H9 (cell line): ENCODE data around the gene SRCAP. TPM values are rescaled to one million over a fixed set of nuclear protein-coding genes. Genes with fewer than 3 reads are reported as not detected.

Experiments used
- DNase-seq: peaks from one replicate; pipeline ENCODE4 v3.0.0-alpha.2; 2017
- H2AFZ ChIP-seq: one replicate; pipeline ENCODE4 v1.6.1; 2013; ENCODE audit warnings: mild to moderate bottlenecking, low read length, control low read depth, moderate library complexity
- H2AK5ac ChIP-seq: 2 replicates; pipeline ENCODE4 v1.6.1; 2013; ENCODE audit warnings: low read length, control low read depth, mixed read lengths; ENCODE audit not compliant: insufficient read length
- H2BK120ac ChIP-seq: one replicate; pipeline ENCODE4 v1.6.1; 2013; ENCODE audit warnings: low read depth, mild to moderate bottlenecking, low read length, control low read depth, inconsistent platforms; ENCODE audit not compliant: poor library complexity, severe bottlenecking
- H2BK12ac ChIP-seq: 2 replicates; pipeline ENCODE4 v1.6.1; 2013; ENCODE audit warnings: low read length, control low read depth, mixed read lengths, low read depth; ENCODE audit not compliant: insufficient read length
- H2BK15ac ChIP-seq: 2 replicates; pipeline ENCODE4 v1.6.1; 2013; ENCODE audit warnings: low read depth, low read length, control low read depth
- H2BK20ac ChIP-seq: one replicate; pipeline ENCODE4 v1.6.1; 2013; ENCODE audit warnings: low read depth, mild to moderate bottlenecking, low read length, control low read depth, inconsistent platforms; ENCODE audit not compliant: poor library complexity, severe bottlenecking
- H2BK5ac ChIP-seq: 2 replicates; pipeline ENCODE4 v1.6.1; 2013; ENCODE audit warnings: low read length, control low read depth, mixed read lengths; ENCODE audit not compliant: insufficient read length
- H3K14ac ChIP-seq: 2 replicates; pipeline ENCODE4 v1.6.1; 2013; ENCODE audit warnings: low read length, control low read depth; ENCODE audit not compliant: insufficient read depth
- H3K18ac ChIP-seq: 2 replicates; pipeline ENCODE4 v1.6.1; 2013; ENCODE audit warnings: low read depth, mild to moderate bottlenecking, mixed read lengths, low read length, control low read depth; ENCODE audit not compliant: insufficient read length
- H3K23ac ChIP-seq: 2 replicates; pipeline ENCODE4 v1.6.1; 2013; ENCODE audit warnings: low read length, control low read depth, mixed read lengths, low read depth; ENCODE audit not compliant: insufficient read length
- H3K23me2 ChIP-seq: 2 replicates; pipeline ENCODE4 v1.6.1; 2013; ENCODE audit warnings: low read depth, mild to moderate bottlenecking, mixed read lengths, low read length, control low read depth; ENCODE audit not compliant: insufficient read length, poor library complexity, severe bottlenecking
- H3K27ac ChIP-seq: 2 replicates; pipeline ENCODE4 v1.5.1; 2013; ENCODE audit warnings: low read length, control low read depth, mixed read lengths, low read depth; ENCODE audit not compliant: insufficient read length
- H3K27me3 ChIP-seq: 2 replicates; pipeline ENCODE4 v1.6.1; 2013; ENCODE audit warnings: low read length, control low read depth, inconsistent platforms; ENCODE audit not compliant: insufficient read depth
- H3K4ac ChIP-seq: 2 replicates; pipeline ENCODE4 v1.6.1; 2013; ENCODE audit warnings: low read depth, mild to moderate bottlenecking, control low read depth, inconsistent platforms, low read length, moderate library complexity
- H3K4me1 ChIP-seq: 2 replicates; pipeline ENCODE4 v1.6.1; 2013; ENCODE audit warnings: low read length, control low read depth, inconsistent platforms; ENCODE audit not compliant: insufficient read depth
- H3K4me2 ChIP-seq: 2 replicates; pipeline ENCODE4 v1.6.1; 2013; ENCODE audit warnings: low read length, control low read depth, mixed read lengths; ENCODE audit not compliant: insufficient read length, insufficient read depth
- H3K56ac ChIP-seq: 2 replicates; pipeline ENCODE4 v1.6.1; 2013; ENCODE audit warnings: low read depth, mild to moderate bottlenecking, mixed read lengths, low read length, control low read depth; ENCODE audit not compliant: insufficient read length
- H3K79me1 ChIP-seq: 2 replicates; pipeline ENCODE4 v1.6.1; 2013; ENCODE audit warnings: low read depth, mild to moderate bottlenecking, moderate library complexity, low read length, control low read depth, inconsistent platforms; ENCODE audit not compliant: insufficient read depth, poor library complexity, severe bottlenecking
- H3K79me2 ChIP-seq: 2 replicates; pipeline ENCODE4 v1.6.1; 2013; ENCODE audit warnings: low read length, control low read depth, inconsistent platforms; ENCODE audit not compliant: insufficient read depth
- H3K9ac ChIP-seq: 2 replicates; pipeline ENCODE4 v1.6.1; 2013; ENCODE audit warnings: low read length, control low read depth, mixed read lengths; ENCODE audit not compliant: insufficient read length; ENCODE audit errors: extremely low read depth
- H3K9me3 ChIP-seq: one replicate; pipeline ENCODE4 v1.6.1; 2013; ENCODE audit warnings: low read depth, low read length, inconsistent platforms; ENCODE audit not compliant: control insufficient read depth
- H3T11ph ChIP-seq: one replicate; pipeline ENCODE4 v1.6.1; 2013; ENCODE audit warnings: mild to moderate bottlenecking, low read length, control low read depth, inconsistent platforms
- H4K20me1 ChIP-seq: one replicate; pipeline ENCODE4 v1.6.1; 2013; ENCODE audit not compliant: control insufficient read depth, insufficient read length, insufficient read depth
- H4K5ac ChIP-seq: 2 replicates; pipeline ENCODE4 v1.6.1; 2013; ENCODE audit warnings: low read depth, mild to moderate bottlenecking, mixed read lengths, low read length, control low read depth; ENCODE audit not compliant: insufficient read length
- H4K8ac ChIP-seq: replicated peaks from 2 replicates; pipeline ENCODE4 v1.6.1; 2013; ENCODE audit warnings: low read length, control low read depth, mixed read lengths, low read depth; ENCODE audit not compliant: insufficient read length
- H4K91ac ChIP-seq: 2 replicates; pipeline ENCODE4 v1.6.1; 2013; ENCODE audit warnings: low read depth, mild to moderate bottlenecking, moderate library complexity, mixed read lengths, low read length, control low read depth; ENCODE audit not compliant: insufficient read length
- H3K27ac Mint-ChIP-seq, 3 experiments: 2 replicates in 2 of 3; 3 replicates in 1 of 3; pipeline ENCODE4 v1.8.0; 2020 to 2021; ENCODE audit warnings: mixed read lengths in 3 of 3, mild to moderate bottlenecking in 1 of 3, moderate library complexity in 1 of 3
- H3K27me3 Mint-ChIP-seq: 2 replicates; pipeline ENCODE4 v1.8.0; 2021; ENCODE audit warnings: low read depth, mild to moderate bottlenecking, moderate library complexity, mixed read lengths
- H3K36me3 Mint-ChIP-seq, 3 experiments: 2 replicates in 2 of 3; 3 replicates in 1 of 3; pipeline ENCODE4 v1.8.0; 2020 to 2021; ENCODE audit warnings: low read depth in 3 of 3, mixed read lengths in 3 of 3; ENCODE audit not compliant: insufficient read depth in 1 of 3
- H3K4me1 Mint-ChIP-seq, 2 experiments: 2 replicates each; pipeline ENCODE4 v1.8.0; 2020; ENCODE audit warnings: mixed read lengths in 2 of 2
- H3K4me3 Mint-ChIP-seq, 2 experiments: 2 replicates in 1 of 2; 3 replicates in 1 of 2; pipeline ENCODE4 v1.8.0; 2020 to 2021; ENCODE audit warnings: mild to moderate bottlenecking in 2 of 2, mixed read lengths in 2 of 2, moderate library complexity in 1 of 2
- H3K9me3 Mint-ChIP-seq, 2 experiments: 2 replicates in 1 of 2; 3 replicates in 1 of 2; pipeline ENCODE4 v1.8.0; 2020; ENCODE audit warnings: mild to moderate bottlenecking in 2 of 2, mixed read lengths in 2 of 2, moderate library complexity in 1 of 2
- WGBS: extraction: QIAGEN DNeasy Blood & Tissue Kit; methylation state at CpG from one replicate; pipeline ENCODE4 v1.1.7; 2013; ENCODE audit warnings: missing lambda C conversion rate, low lambda C conversion rate, mixed read lengths; ENCODE audit not compliant: insufficient read length; ENCODE audit errors: extremely low coverage; 5-methylcytosine and 5-hydroxymethylcytosine counted together
- total RNA-seq: library from RNA; stranded (reverse); gene quantifications from 2 replicates; pipeline ENCODE4 v1.2.1, GENCODE V29; 2021
- TF ChIP-seq, protein P1 (sequence below): fragments of 200-600 bp; sonication (generic); conservative IDR thresholded peaks from 3 replicates; pipeline ENCODE4 v1.8.0; 2021; ENCODE audit warnings: antibody characterized with exemption, mild to moderate bottlenecking

SRCAP gene
- total RNA-seq, 1 experiment from 2014 or later = 63.1 TPM

DNA sequence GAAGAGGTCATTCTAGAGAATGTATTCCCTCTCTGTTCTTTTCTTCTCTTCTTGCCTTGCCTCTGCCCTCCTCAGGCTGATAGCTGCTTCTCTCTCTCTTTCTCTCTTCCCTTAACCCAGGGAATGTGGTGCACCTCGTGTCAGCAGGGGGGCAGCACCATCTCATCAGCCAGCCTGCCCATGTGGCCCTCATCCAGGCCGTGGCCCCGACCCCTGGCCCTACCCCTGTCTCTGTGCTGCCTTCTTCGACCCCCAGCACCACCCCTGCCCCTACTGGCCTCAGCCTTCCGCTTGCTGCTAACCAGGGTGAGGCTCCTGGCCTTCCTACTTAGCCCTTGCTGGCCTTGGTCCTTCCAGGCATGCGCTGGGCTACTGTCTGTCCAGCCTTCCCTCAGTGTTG is 23.5 kb downstream of the SRCAP start:
- Histone ChIP-seq H4K91ac (no peak overlapping the region), H3K4me1 (no peaks in the 10 kb centered on the region), H2BK20ac (no peak overlapping the region), H3T11ph (no peak overlapping the region), H3K4me2 (no peak overlapping the region), H3K4ac (no peak overlapping the region), H2BK12ac (no peak overlapping the region), H3K23me2 (no peaks in the 10 kb centered on the region), H3K79me2 (no peaks in the 10 kb centered on the region; the same call in 1 of the 2 replicates), H2BK5ac (no peak overlapping the region), H3K9me3 (no peaks in the 10 kb centered on the region), H2AK5ac (no peak overlapping the region), H3K23ac (no peak overlapping the region), H3K27me3 (no peaks in the 10 kb centered on the region), H3K18ac (no peak overlapping the region), H2AFZ (no peak overlapping the region), H4K8ac (no peak overlapping the region), H4K5ac (no peak overlapping the region), H2BK15ac (no peak overlapping the region), H3K79me1 (no peaks in the 10 kb centered on the region), H4K20me1 (no peaks in the 10 kb centered on the region), H3K27ac (no peak overlapping the region), H2BK120ac (no peak overlapping the region), H3K9ac (no peak overlapping the region), H3K56ac (no peak overlapping the region), H3K14ac (no peak overlapping the region)
- TF ChIP-seq, protein P1, sequence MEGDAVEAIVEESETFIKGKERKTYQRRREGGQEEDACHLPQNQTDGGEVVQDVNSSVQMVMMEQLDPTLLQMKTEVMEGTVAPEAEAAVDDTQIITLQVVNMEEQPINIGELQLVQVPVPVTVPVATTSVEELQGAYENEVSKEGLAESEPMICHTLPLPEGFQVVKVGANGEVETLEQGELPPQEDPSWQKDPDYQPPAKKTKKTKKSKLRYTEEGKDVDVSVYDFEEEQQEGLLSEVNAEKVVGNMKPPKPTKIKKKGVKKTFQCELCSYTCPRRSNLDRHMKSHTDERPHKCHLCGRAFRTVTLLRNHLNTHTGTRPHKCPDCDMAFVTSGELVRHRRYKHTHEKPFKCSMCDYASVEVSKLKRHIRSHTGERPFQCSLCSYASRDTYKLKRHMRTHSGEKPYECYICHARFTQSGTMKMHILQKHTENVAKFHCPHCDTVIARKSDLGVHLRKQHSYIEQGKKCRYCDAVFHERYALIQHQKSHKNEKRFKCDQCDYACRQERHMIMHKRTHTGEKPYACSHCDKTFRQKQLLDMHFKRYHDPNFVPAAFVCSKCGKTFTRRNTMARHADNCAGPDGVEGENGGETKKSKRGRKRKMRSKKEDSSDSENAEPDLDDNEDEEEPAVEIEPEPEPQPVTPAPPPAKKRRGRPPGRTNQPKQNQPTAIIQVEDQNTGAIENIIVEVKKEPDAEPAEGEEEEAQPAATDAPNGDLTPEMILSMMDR = no peak
- Mint-ChIP-seq H3K4me3 (peak overlapping the region in 1 of 2 experiments; percentile 63; a peak in 1 of 5 replicates), H3K36me3 (peaks cover 57 to 87% (median 67%) of the 10 kb centered on the region in 3 experiments), H3K27me3 (no peaks in the 10 kb centered on the region), H3K4me1 (peaks cover 0 to 2% of the 10 kb centered on the region in 2 experiments; a peak in 1 of 4 replicates), H3K9me3 (peaks cover 0 to 2% of the 10 kb centered on the region in 2 experiments; a peak in 2 of 5 replicates), H3K27ac (peak overlapping the region in 1 of 3 experiments; percentile 65; a peak in 2 of 7 replicates)
- WGBS = no CpG with 5 or more reads among the region's 6 CpGs
- no peak for DNase-seq
